ENCODE data around the gene EVC2. TPM values are rescaled to one million over a fixed set of nuclear protein-coding genes. Genes with fewer than 3 reads are reported as not detected.
"Not testable (repeated sequence)": the region's sequence is repeated elsewhere in the genome, so short reads cannot be mapped to it uniquely, and the experiment has no call there.

EVC2 gene
- total RNA-seq, 1 donor from 2014 or later: 1.8 TPM

DNA sequence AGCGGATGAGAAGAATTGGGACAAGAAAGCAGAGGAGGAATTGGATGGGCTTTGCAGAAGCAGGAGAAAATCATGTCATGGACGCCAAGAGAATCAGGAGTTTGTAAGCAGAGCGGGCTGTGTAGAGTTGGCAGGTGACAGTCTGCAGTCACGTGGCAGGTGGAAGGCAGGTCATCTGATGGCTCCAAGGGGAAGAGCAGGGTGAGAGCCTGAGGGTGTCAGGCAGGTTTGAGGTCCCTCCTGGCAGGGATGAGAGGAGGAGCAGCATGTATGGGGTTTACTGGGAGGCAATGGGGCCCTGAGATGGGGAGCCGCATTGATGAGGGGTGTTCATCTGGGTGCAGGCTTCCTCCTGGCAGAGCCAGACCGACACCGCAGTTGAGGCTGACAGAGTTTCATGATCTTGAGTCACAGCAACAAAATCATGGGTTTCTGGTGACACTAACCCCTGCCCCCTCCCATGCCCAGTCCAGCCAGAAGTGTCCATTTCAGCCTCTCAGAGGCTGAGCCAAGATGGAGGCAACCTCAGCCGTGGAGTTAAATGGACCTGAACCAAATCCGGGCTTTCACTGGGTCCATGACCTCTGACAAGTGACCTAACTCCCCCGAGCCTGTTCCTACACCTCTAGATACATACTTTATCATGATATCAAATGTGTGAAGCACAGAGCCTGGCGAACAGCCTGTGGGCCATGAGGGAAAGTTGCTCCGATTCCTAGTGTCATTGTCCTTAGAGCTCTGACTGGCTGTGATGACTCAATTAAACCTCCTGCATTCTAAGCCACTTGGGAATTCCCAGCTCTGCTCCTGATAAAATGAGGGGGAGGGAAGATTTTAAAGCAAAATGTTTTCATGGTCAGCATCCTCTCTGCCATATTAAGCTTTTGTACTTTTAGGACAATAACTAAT is 38.7 kb upstream of the EVC2 start:
- ATAC-seq: no peak

DNA sequence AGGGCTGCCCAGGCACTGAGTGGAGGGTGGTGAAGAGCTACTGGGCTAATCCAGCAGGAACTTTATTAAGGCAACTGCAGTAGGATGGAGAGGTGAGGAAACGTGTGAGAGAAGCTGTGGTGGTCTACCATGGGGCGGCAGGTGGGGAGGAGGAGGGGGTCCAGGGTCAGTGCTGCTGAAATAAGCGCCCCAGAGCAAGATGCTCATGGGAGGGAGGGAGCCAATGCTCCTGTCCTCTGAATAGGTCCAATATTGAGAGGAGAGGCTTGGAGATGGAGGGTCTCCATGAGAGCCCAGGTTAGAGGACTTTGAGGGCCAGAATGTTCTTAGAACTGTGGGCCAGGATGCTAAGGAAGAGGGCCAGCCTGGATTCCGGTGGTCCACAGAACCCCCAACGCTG is 37.9 kb upstream of the EVC2 start:
- no peak for ATAC-seq

- no peak for ATAC-seq
Measured at GRCh38 chr4:5742968-5743367, 34.6 kb upstream of the EVC2 start.

DNA sequence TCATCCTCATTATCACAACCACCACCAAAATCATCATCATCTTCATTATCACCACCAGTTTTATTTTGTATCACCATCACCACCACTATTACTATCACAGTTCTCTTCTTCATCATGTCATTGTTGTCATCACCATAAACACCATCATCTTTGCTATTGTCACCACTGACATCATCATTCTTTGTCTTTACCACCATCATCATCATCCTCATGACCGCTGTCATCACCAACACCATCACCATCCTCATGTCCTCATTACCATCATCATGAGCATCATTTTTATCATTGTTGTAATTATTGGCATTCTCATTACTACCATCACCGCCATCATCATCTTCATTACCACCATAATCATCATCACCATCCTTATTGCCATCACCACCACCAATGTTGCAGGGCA is 34.0 kb upstream of the EVC2 start:
- ATAC-seq: no peak

- ATAC-seq: no peak
Measured at GRCh38 chr4:5738061-5738460, 29.7 kb upstream of the EVC2 start.

- ATAC-seq: no peak
Measured at GRCh38 chr4:5735463-5735862, 27.1 kb upstream of the EVC2 start.

- peak; percentile 26 for ATAC-seq
Measured at GRCh38 chr4:5734853-5735252, 26.5 kb upstream of the EVC2 start.

GRCh38 chr4:5732158-5732557 is 23.8 kb upstream of the EVC2 start:
- ATAC-seq: no peak

GRCh38 chr4:5730993-5731990 is 22.9 kb upstream of the EVC2 start:
- no peak for ATAC-seq

- ATAC-seq: no peak
Measured at GRCh38 chr4:5730436-5730835, 22.1 kb upstream of the EVC2 start.

DNA sequence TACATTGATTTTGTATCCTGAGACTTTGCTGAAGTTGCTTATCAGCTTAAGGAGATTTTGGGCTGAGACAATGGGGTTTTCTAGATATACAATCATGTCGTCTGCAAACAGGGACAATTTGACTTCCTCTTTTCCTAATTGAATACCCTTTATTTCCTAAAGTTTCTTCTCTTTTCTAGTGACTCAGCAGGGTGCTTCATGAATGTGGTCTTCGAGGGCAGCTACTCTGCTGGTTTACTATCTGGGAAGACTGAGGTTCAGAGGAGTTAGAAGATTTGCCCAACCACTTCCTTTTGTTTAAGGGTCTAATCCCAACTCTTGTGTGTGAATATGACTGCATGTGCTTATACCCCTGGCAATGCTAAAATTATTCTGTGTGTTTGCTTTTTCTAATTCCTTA is 20.1 kb upstream of the EVC2 start:
- not testable (repeated sequence) for ATAC-seq

DNA sequence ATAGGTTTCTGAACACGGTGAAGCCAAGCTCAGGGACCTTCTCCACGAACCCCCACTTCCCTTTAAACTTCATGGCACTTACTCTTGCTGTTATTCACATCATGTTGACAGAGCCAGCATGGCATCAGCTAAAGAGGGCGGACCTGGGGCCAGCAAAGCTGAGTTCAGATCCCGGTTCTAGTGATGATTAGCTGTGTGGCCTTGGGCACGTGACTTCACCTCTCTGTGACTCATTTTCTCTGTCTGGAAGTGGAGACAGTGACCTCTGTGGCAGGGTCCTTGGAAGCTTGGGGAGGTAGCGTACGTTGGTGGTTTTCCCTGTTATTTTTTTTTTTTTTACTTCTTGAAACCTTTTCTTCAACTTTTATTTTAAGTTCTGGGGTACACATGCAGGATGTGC is 16.0 kb upstream of the EVC2 start:
- no peak for ATAC-seq

- no peak for ATAC-seq
Measured at GRCh38 chr4:5722328-5722727, 14.0 kb upstream of the EVC2 start.

DNA sequence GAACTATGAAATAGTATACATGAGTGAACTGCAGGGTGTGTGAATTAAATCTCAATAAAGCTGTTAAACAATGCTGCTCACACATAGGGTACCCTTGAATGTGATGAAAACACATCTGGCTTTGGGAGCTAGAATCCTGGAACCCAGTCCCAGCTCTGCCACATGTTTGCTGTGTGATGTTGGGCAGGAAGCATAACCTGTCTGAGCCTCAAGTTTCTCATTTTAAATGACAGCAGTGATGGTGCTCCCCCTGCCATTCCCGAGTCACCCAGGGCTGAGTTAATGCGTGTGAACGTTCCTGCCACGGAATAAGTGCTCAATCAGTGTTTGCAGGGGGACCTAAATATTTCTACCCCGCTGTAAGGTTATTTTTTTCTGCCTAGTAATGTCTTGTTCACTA is 13.6 kb upstream of the EVC2 start:
- no peak for ATAC-seq

DNA sequence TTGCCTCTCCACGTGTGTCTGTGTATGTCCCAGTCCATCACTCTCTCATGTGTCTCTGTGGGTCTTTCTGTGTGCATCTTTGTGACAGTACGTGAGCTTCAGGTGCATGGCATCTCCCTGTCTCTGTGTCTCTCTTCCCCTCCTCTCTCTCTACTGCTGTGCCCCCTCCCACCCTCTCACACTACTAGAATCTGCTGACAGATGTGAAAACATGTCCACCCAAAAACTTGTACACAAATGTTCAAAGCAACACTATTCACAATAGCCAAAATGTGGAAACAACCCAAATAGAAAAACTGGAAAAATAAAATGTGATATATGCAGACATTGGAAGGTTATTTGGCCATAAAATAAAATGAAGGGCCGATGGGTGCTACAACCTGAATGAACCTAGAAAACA is 12.6 kb upstream of the EVC2 start:
- ATAC-seq: no peak

DNA sequence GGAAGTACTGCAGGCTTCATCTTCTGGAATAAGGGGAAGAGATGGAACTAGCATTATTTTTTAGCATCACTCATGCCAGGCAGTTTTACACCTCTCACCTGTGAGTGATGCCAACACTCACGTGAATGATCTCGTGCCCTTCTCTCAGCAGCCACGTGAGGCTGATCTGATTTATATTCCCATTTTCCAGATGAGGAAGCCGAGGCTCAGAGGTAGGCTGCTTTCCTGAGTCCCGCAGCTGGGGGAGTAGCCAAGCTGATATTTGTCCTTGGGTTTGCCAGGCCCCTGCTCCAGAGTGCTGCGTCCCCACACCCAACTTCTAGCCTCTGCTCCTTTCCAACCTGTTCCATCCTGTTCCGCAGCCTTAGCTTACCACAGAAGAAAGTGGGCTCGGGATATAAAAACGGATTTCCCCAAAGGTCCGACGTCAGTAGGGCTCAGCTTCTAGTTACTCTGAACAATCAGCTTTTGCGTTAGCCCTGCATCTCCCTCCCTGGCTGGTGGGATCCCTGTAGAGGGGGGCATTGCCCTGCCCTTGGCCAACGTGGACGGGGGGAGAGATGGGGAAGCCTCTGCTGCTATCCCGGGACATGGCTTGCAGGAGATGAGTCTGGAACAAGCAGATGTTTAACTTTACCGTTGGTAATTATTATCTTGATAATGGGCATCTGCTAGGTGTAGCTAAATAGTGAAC is 11.9 kb upstream of the EVC2 start:
- ATAC-seq: no peak

DNA sequence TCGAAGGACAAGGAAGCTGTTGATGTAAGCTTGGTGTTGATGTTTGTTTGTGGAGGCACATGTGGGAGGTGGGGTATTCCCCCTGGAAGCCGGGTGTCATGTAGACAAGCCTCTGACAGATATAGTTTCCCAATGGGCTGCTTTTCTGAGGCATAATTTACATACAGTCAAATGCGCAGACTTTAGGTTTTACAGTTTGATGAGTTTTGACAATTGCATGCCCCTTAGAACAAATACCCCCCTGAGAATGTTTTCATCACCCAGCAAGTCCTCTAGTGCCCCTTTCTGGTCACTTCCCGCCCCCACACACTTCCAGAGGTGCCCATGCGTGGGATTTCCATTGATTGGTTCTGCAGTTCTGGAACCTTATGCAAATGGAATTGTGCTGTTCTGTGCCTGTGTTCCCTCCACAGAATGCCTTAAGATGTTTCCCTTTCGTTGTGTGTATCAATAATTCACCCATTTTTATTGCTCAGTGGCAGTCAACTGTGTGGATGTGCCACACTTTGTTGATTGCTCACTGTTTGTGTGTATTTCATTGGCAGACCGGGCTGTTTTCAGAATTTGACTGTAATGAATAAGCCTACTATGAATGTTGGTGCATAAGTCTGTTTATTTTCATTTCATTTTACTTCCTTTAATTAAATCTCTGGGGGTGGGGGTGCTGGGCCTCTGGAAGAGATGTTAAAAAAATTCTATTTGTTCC is 11.1 kb upstream of the EVC2 start:
- no peak for ATAC-seq

DNA sequence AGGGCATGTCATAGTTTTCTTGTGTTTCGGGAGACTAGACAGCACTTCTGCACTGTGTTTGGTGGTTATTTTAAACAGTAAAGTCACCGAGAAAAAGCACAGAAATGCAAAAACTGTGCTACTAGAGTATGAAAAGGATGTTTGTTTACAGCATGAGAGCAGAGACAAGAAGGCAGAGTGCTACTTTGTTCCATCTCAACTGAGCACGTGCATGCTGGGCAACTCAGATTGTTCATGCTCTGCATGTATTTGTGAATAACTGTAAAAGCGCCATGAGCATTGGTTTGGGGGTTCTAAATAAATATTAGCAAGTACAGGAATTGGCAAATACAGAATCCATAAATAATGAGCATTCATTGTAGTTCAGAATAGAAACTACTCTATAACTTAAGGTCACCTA is 10.1 kb upstream of the EVC2 start:
- no peak for ATAC-seq

GRCh38 chr4:5717449-5718158 is 9.2 kb upstream of the EVC2 start:
- no peak for ATAC-seq

GRCh38 chr4:5716391-5716790 is 8.0 kb upstream of the EVC2 start:
- ATAC-seq: no peak

DNA sequence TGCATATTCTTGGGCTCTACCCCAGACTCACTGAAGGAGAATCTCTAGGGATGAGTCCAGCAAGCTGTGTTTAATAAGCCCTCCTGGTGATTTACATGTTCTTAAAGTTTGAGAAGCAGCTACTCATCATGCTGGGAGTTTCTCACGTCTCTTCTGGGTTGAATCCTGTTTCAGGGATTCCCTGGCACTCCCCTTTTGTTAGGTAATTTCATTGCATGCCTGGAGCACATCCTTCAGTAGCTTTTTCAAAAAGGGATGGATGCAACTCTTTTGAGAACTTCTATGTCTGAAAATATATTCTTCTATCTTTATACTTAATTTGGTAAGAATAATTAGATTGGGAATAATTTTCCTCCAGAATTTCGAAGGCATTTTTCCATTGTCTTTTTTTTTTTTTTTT is 7.0 kb upstream of the EVC2 start:
- no peak for ATAC-seq

DNA sequence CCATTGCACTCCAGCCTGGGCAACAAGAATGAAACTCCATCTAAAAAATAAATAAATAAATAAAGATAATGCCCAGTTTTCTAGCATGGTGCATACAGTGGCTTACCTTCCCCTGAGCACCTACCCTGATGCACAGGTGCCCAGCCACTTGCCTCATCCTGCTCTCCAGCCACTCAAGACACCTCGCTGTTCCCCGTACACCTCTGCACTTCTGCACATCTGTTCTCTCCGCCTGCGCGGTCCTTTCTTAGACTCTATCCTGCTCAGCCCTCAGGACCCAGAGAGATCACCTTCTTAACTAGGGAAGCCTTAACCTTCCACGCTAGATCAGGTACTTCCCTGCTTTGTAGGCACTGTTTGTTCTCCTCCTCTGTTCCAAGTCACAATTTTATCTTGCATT is 5.5 kb upstream of the EVC2 start:
- ATAC-seq: no peak
